GM19328 (cell line): ENCODE data around the gene VSIG10L2.
"Not testable (repeated sequence)": the region's sequence is repeated elsewhere in the genome, so short reads cannot be mapped to it uniquely, and the experiment has no call there.

Experiments
- ATAC-seq: cut with Tn5 transposase; IDR thresholded peaks from one replicate; pipeline ENCODE4 v1.9.1; 2021; ENCODE audit warnings: mild to moderate bottlenecking, moderate library complexity; ENCODE audit not compliant: unreplicated experiment

Gene VSIG10L2

GRCh38 chr11:125945797-125946520, at the start of gene VSIG10L2:
TSS of gene VSIG10L2 (plus strand) at chr11:125946044. CDS start at chr11:125946056, 12 bp downstream.
- no peak for ATAC-seq

- no peak for ATAC-seq
Measured at GRCh38 chr11:125901872-125902271, 44.0 kb upstream of the VSIG10L2 start.

- no peak for ATAC-seq
Measured at GRCh38 chr11:125902277-125902926, 43.4 kb upstream of the VSIG10L2 start.

GRCh38 chr11:125902927-125903710, 42.7 kb upstream of the VSIG10L2 start, which contains the start of gene PUS3:
TSS of gene PUS3 (minus strand) at chr11:125903206. CDS start at chr11:125896284, 6,922 bp downstream.
- peak; percentile 93 for ATAC-seq

- no peak for ATAC-seq
Measured at GRCh38 chr11:125903711-125904659, 41.9 kb upstream of the VSIG10L2 start, which contains the start of gene DDX25. TSS of gene DDX25 (plus strand) at chr11:125904508. CDS start at chr11:125904518, 10 bp downstream.

GRCh38 chr11:125904678-125905077, 41.2 kb upstream of the VSIG10L2 start:
- ATAC-seq = no peak

- no peak for ATAC-seq
Measured at GRCh38 chr11:125910226-125910849, 35.5 kb upstream of the VSIG10L2 start.

- ATAC-seq = not testable (repeated sequence)
Measured at GRCh38 chr11:125914601-125915000, 31.2 kb upstream of the VSIG10L2 start.

GRCh38 chr11:125916683-125917347, 29.0 kb upstream of the VSIG10L2 start:
- no peak for ATAC-seq

- no peak for ATAC-seq
Measured at GRCh38 chr11:125918140-125918840, 27.6 kb upstream of the VSIG10L2 start.

- no peak for ATAC-seq
Measured at GRCh38 chr11:125921042-125921441, 24.8 kb upstream of the VSIG10L2 start.

- ATAC-seq = no peak
Measured at GRCh38 chr11:125922156-125922555, 23.7 kb upstream of the VSIG10L2 start.

GRCh38 chr11:125923012-125923579, 22.7 kb upstream of the VSIG10L2 start:
- ATAC-seq = no peak

GRCh38 chr11:125923633-125924032, 22.2 kb upstream of the VSIG10L2 start:
- no peak for ATAC-seq

- no peak for ATAC-seq
Measured at GRCh38 chr11:125924384-125925007, 21.3 kb upstream of the VSIG10L2 start.

GRCh38 chr11:125925247-125925740, 20.6 kb upstream of the VSIG10L2 start:
- no peak for ATAC-seq

- no peak for ATAC-seq
Measured at GRCh38 chr11:125925804-125926203, 20.0 kb upstream of the VSIG10L2 start.

- no peak for ATAC-seq
Measured at GRCh38 chr11:125926682-125927081, 19.2 kb upstream of the VSIG10L2 start.
